NCI-H146 treated with DMSO at 0.1 percent for 48 hours (cell line): Measurements from ENCODE around the gene FAIM2.

Experiments
- DNase-seq: peaks from one replicate; lab custom pipeline; 2025; ENCODE audit not compliant: unreplicated experiment; lab: John Stamatoyannopoulos, UW

FAIM2 gene

GRCh38 chr12:49897276-49897675 lies 6.4 kb downstream of the FAIM2 start:
- DNase-seq, result no peak

- DNase-seq, result no peak
These were observed 7.9 kb downstream of the FAIM2 start for GRCh38 chr12:49895773-49896172.

GRCh38 chr12:49894751-49895148 lies 8.9 kb downstream of the FAIM2 start:
- DNase-seq, result no peak

- DNase-seq, result no peak
These were observed 9.6 kb downstream of the FAIM2 start for GRCh38 chr12:49893753-49894750.

GRCh38 chr12:49892732-49893317 lies 10.9 kb downstream of the FAIM2 start:
- no peak for DNase-seq

- no peak for DNase-seq
These were observed 11.5 kb downstream of the FAIM2 start for GRCh38 chr12:49892084-49892731.

GRCh38 chr12:49891476-49891875 lies 12.2 kb downstream of the FAIM2 start:
- DNase-seq, result no peak

- DNase-seq, result no peak
These were observed 12.7 kb downstream of the FAIM2 start for GRCh38 chr12:49891012-49891411.

- no peak for DNase-seq
These were observed 13.6 kb downstream of the FAIM2 start for GRCh38 chr12:49890096-49890461.

GRCh38 chr12:49889361-49890095 lies 14.2 kb downstream of the FAIM2 start:
- no peak for DNase-seq

- DNase-seq, result no peak
These were observed 15.1 kb downstream of the FAIM2 start for GRCh38 chr12:49888461-49889151.

- DNase-seq, result no peak
These were observed 15.9 kb downstream of the FAIM2 start for GRCh38 chr12:49887536-49888401.

GRCh38 chr12:49887091-49887490 lies 16.6 kb downstream of the FAIM2 start:
- DNase-seq, result no peak

- DNase-seq, result no peak
These were observed 17.8 kb downstream of the FAIM2 start for GRCh38 chr12:49885663-49886461.

GRCh38 chr12:49885118-49885517 lies 18.6 kb downstream of the FAIM2 start:
- DNase-seq, result peak; percentile 88

- no peak for DNase-seq
These were observed 20.7 kb downstream of the FAIM2 start for GRCh38 chr12:49882851-49883464.

- DNase-seq, result peak; percentile 64
These were observed 21.4 kb downstream of the FAIM2 start for GRCh38 chr12:49882248-49882850.
